SH-SY5Y (cell line): ENCODE results near the gene INTS11.

Experiments
- GATA2 ChIP-seq: IDR thresholded peaks from 2 replicates; pipeline ENCODE4 v1.6.1; 2011; ENCODE audit warnings: mild to moderate bottlenecking, low read depth, low read length
- GATA3 ChIP-seq: IDR thresholded peaks from 2 replicates; pipeline ENCODE4 v1.6.1; 2011; ENCODE audit warnings: low read depth, mild to moderate bottlenecking, low read length, moderate library complexity

- TF ChIP-seq GATA2 = no peak
- no peak for TF ChIP-seq GATA3
Observed at GRCh38 chr1:1306661-1307260, 17.7 kb downstream of the INTS11 start.
